Measurements from ENCODE around the gene KLF11. TPM values are rescaled to one million over a fixed set of nuclear protein-coding genes. Genes with fewer than 3 reads are reported as not detected.
A peak's percentile ranks its signal among the peaks of the same experiment; 100 is the strongest.
"Not testable (repeated sequence)": the region's sequence is repeated elsewhere in the genome, so short reads cannot be mapped to it uniquely, and the experiment has no call there.

Gene KLF11
- total and polyA plus RNA-seq, 11 donors, result 5.4 to 43.8 (median 19.4) TPM

DNA sequence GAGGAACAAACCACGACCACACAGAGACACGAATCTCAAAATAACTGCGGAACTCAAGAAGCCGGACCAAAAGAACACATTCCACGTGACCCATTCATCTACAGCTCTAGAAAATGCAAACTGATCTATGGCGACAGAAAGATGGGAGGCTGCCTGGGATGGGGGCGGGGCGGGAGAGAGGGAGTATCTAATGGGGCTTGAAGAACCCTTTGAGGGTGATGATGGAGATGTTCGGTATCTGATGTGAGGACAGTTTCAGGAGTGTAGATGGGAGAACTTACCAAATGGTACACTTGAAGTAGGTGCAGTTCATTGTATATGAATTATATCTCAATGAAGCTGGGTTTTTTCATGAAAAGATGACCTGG is 34.6 kb upstream of the KLF11 start:
- H3K27ac ChIP-seq, result peak overlapping the region in 9 of 12 donors; percentile 23 to 90 (median 78)
- no peaks in the 10 kb centered on the region for H3K27me3 ChIP-seq
- no peak overlapping the region for H3K4me3 ChIP-seq
- H3K4me1 ChIP-seq, result peaks cover 6 to 50% (median 34%) of the 10 kb centered on the region in 12 donors
- no peaks in the 10 kb centered on the region for H3K36me3 ChIP-seq
- no peak for ATAC-seq
- TF ChIP-seq, protein P1, sequence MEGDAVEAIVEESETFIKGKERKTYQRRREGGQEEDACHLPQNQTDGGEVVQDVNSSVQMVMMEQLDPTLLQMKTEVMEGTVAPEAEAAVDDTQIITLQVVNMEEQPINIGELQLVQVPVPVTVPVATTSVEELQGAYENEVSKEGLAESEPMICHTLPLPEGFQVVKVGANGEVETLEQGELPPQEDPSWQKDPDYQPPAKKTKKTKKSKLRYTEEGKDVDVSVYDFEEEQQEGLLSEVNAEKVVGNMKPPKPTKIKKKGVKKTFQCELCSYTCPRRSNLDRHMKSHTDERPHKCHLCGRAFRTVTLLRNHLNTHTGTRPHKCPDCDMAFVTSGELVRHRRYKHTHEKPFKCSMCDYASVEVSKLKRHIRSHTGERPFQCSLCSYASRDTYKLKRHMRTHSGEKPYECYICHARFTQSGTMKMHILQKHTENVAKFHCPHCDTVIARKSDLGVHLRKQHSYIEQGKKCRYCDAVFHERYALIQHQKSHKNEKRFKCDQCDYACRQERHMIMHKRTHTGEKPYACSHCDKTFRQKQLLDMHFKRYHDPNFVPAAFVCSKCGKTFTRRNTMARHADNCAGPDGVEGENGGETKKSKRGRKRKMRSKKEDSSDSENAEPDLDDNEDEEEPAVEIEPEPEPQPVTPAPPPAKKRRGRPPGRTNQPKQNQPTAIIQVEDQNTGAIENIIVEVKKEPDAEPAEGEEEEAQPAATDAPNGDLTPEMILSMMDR (IDR thresholded peaks at IDR 0.05), result no peak
- no peak for TF ChIP-seq POLR2A (IDR thresholded peaks at IDR 0.05)
- 72 to 90% (median 83%) methylated on average over 9 of the region's 9 CpGs for WGBS, 4 donors
- DNase-seq, result no peak
- no peaks in the 10 kb centered on the region for H3K9me3 ChIP-seq
- intact Hi-C loops (cut with DNase I), result loop anchor here in 2 of 10 donors (5.0 kb wide), 1 partner anchor 34 kb away; the partner anchor contains the start of gene KLF11 (in 2 of the 2)

DNA sequence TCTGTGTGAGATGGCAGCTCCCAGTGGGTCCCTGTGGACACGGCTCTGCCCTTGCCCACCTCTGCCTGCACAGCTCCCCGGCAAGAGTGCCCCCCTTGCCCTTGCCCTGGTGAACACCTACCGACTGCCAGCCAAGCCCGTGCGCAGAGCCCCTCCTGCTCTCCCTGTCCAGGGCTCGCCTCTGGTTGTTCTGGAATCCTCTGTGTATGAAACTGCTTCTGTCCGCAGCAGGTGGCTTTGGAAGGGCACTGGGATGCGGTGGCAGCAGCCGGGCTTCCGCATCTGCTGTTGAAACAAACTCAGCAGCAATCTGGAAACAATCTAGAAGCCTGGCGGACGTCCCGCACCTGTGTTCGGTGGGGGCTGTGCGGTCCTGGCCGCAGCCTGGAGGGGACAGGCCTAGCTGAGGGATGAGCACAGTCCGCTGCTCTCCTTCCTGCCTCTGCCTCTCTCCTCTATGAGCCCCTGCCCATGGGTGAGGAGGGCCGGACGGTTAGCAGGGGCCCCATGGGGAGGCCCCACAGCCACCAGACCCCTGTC is 34.0 kb upstream of the KLF11 start:
- WGBS, 4 donors, result 81 to 89% (median 86%) methylated on average over 11 to 19 of the region's 19 CpGs
- intact Hi-C loops (cut with DNase I), result loop anchor here in 2 of 10 donors (5.0 kb wide), 1 partner anchor 33 kb away; the partner anchor contains the start of gene KLF11 (in 2 of the 2)
- Histone ChIP-seq H3K4me3 (no peak overlapping the region), H3K27ac (peak overlapping the region in 11 of 12 donors; percentile 39 to 90 (median 75)), H3K9me3 (no peaks in the 10 kb centered on the region), H3K4me1 (peaks cover 6 to 45% (median 34%) of the 10 kb centered on the region in 12 donors), H3K27me3 (no peaks in the 10 kb centered on the region), H3K36me3 (no peaks in the 10 kb centered on the region)
- no peak for TF ChIP-seq POLR2A (IDR thresholded peaks at IDR 0.05)
- TF ChIP-seq, protein P1 (IDR thresholded peaks at IDR 0.05), result no peak
- ATAC-seq (no peak), DNase-seq (no peak)

DNA sequence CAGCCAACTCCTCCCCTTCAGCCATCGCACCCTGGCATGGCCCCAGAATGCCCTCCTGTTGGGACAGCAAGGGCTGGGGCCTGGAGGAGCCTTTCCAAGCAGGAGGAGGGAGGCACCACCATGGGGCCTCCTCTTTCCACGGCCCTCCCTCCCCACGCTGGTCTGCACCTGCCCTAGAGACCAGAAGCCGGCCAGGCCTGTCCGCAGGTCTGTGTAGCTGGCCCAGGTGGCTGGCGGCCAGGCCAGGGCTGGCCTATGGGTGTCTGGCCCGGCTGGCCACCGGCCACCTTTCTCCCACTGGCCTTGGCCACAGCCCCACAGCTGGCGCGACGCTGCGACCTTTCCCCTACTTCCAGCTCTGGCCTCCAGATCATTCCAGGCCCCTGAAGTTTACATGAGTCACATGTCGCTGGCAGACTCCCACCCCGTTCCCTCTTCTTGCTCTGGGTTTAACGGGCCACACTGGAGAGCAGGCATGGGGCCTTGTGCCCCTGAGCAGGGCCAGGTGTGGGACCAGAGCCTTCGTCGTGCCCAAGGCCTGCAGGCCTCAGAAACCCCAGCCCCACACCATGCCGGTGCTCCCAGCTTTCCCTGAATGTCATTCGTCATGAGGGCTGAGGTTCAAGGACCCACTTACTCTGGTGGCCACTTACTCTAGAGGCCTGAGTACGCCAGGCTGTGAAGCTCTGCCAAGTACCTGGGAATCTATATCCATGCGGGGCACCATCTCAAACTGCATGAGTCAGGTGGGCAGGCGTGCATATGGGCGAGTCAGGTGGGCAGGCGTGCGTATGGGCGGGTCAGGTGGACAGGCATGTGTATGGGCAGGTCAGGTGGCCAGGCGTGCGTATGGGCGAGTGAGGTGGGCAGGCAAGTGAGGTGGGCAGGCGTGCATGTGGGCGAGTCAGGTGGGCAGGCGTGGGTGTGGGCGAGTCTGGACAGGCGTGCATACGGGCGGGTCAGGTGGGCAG is 33.3 kb upstream of the KLF11 start:
- ATAC-seq (peak; percentile 79 to 85 (median 81)), DNase-seq (peak; percentile 82 to 95 (median 94))
- no peaks in the 10 kb centered on the region for H3K27me3 ChIP-seq
- TF ChIP-seq POLR2A (IDR thresholded peaks at IDR 0.05), result no peak
- TF ChIP-seq, protein P1 (IDR thresholded peaks at IDR 0.05), result no peak
- no peaks in the 10 kb centered on the region for H3K9me3 ChIP-seq
- H3K27ac ChIP-seq, result peak overlapping the region; percentile 28 to 90 (median 70)
- no peak overlapping the region for H3K4me3 ChIP-seq
- no peaks in the 10 kb centered on the region for H3K36me3 ChIP-seq
- intact Hi-C loops (cut with DNase I), result loop anchor here in 3 of 10 donors (2.0 to 5.0 kb wide), 2 partner anchors 25 to 32 kb away; partner anchors contain the start of gene KLF11 (in 2 of the 3)
- 60 to 72% (median 65%) methylated on average over 32 to 36 of the region's 36 CpGs for WGBS, 4 donors
- peaks cover 6 to 44% (median 34%) of the 10 kb centered on the region in 12 donors for H3K4me1 ChIP-seq

DNA sequence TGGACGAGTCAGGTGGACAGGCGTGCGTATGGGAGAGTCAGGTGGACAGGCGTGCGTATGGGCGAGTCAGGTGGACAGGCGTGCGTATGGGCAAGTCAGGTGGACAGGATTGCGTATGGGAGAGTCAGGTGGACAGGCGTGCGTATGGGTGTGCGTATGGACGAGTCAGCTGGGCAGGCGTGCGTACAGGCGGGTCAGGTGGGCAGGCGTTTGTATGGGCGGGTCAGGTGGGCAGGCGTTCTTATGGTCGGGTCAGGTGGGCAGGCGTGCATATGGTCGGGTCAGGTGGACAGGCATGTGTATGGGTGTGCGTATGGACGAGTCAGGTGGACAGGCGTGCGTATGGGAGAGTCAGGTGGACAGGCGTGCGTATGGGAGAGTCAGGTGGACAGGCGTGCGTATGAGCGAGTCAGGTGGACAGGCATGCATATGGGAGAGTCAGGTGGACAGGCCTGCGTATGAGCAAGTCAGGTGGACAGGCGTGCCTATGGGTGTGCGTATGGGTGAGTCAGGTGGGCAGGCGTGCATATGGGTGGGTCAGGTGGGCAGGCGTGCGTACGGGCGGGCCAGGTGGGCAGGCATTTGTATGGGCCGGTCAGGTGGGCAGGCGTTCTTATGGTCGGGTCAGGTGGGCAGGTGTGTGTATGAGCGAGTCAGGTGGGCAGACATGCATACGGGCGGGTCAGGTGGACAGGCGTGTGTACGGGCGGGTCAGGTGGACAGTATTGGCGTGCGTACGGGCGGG is 32.3 kb upstream of the KLF11 start:
- DNase-seq, result peak in 1 of 5 donors; percentile 33
- intact Hi-C loops (cut with DNase I), result loop anchor here in 1 of 10 donors (2.0 kb wide), 1 partner anchor 24 kb away; no protein-coding TSS in a partner anchor
- not testable (repeated sequence) for H3K27me3 ChIP-seq, H3K4me3 ChIP-seq, ATAC-seq, H3K9me3 ChIP-seq, H3K36me3 ChIP-seq
- 94 to 97% (median 96%) methylated on average over 52 of the region's 52 CpGs for WGBS, 4 donors
- peaks cover 6 to 44% (median 34%) of the 10 kb centered on the region in 12 donors for H3K4me1 ChIP-seq
- H3K27ac ChIP-seq, result peak overlapping the region in 1 of 12 donors; percentile 79

DNA sequence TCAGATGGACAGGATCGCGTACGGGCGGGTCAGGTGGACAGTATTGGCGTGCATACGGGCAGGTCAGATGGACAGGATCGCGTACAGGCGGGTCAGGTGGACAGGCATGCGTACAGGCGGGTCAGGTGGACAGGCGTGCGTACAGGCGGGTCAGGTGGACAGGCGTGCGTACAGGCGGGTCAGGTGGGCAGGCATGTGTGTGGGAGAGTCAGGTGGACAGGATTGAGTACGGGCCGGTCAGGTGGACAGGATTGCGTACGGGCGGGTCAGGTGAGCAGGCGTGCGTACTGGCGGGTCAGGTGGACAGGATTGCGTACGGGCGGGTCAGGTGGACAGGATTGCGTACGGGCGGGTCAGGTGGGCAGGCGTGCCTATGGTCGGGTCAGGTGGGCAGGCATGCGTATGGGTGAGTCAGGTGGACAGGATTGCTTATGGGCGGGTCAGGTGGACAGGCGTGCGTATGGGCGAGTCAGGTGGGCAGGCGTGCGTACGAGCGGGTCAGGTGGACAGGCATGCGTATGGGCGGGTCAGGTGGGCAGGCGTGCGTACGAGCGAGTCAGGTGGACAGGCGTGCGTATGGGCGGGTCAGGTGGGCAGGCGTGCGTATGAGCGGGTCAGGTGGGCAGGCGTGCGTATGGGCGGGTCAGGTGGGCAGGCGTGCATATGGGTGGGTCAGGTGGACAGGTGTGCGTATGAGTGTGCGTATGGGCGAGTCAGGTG is 31.6 kb upstream of the KLF11 start:
- intact Hi-C loops (cut with DNase I), result loop anchor here in 1 of 10 donors (2.0 kb wide), 1 partner anchor 23 kb away; no protein-coding TSS in a partner anchor
- not testable (repeated sequence) for H3K9me3 ChIP-seq, H3K27ac ChIP-seq, H3K36me3 ChIP-seq, H3K27me3 ChIP-seq, H3K4me3 ChIP-seq, ATAC-seq
- H3K4me1 ChIP-seq, result peaks cover 6 to 38% (median 32%) of the 10 kb centered on the region in 12 donors
- WGBS, 4 donors, result 91 to 97% (median 95%) methylated on average over 61 of the region's 61 CpGs
- DNase-seq, result peak in 1 of 5 donors; percentile 30

DNA sequence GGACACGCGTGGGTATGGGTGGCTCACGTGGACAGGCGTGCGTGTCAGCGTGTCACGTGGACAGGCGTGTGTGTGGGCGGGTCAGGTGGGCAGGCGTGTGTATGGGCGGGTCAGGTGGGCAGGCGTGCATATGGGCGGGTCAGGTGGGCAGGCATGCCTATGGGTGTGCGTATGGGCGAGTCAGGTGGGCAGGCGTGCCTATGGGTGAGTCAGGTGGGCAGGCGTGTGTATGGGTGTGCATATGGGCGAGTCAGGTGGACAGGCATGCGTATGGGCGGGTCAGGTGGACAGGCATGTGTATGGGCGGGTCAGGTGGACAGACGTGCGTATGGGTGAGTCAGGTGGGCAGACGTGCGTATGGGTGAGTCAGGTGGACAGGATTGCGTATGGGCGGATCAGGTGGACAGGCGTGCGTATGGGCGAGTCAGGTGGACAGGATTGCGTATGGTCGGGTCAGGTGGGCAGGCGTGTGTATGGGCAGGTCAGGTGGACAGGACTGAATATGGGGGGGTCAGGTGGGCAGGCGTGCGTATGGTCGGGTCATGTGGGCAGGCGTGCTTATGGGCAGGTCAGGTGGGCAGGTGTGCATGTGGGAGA is 30.9 kb upstream of the KLF11 start:
- ATAC-seq; H3K27ac ChIP-seq; H3K27me3 ChIP-seq; H3K36me3 ChIP-seq; intact Hi-C loops (cut with DNase I); H3K4me3 ChIP-seq; H3K9me3 ChIP-seq: not testable (repeated sequence)
- peaks cover 6 to 31% (median 26%) of the 10 kb centered on the region in 12 donors for H3K4me1 ChIP-seq
- 93 to 96% (median 94%) methylated on average over 37 of the region's 37 CpGs for WGBS, 4 donors
- peak in 1 of 5 donors; percentile 19 for DNase-seq
